GM12892 (cell line): Measurements from ENCODE around the gene WFDC11.

ENCODE experiments used
- POLR2A ChIP-seq: IDR thresholded peaks from 2 replicates; pipeline ENCODE4 v1.6.1; 2011; ENCODE audit warnings: low read depth, low read length, control low read depth
- POLR2AphosphoS5 ChIP-seq: IDR thresholded peaks from 2 replicates; pipeline ENCODE4 v1.6.1; 2011; ENCODE audit warnings: low read depth, low read length, control low read depth

- TF ChIP-seq POLR2AphosphoS5 (no peak), POLR2A (no peak)
Measured at GRCh38 chr20:45631184-45631583, 38.9 kb downstream of the WFDC11 start, which contains the start of gene WFDC9.
